HG03135 (cell line): Measurements from ENCODE around the gene RAX2.

ENCODE experiments used
- ATAC-seq: cut with Tn5 transposase; IDR thresholded peaks from one replicate; pipeline ENCODE4 v1.9.1; 2021; ENCODE audit warnings: mild to moderate bottlenecking, moderate library complexity; ENCODE audit not compliant: unreplicated experiment

Gene RAX2

GRCh38 chr19:3803114-3803888 lies 31.3 kb upstream of the RAX2 start:
- ATAC-seq: no peak

- no peak for ATAC-seq
These were observed 29.5 kb upstream of the RAX2 start for GRCh38 chr19:3801412-3802096.

DNA sequence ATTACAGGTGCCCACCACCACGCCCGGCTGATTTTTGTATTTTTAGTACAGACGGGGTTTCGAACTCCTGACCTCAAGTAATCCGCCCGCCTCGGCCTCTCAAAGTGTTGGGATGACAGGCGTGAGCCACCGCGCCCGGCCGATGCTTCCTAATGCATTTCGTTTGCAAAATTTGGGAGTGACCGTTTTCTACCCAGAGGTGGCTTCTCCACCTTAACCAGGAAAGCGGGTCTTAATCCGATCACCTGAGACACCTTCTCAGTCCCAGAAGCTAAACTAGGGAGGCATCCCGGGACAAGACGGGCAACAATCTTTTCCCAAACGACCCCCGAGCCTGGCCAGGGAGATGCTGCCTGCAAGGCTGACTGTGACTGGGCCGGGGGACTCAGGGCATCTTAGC lies 29.0 kb upstream of the RAX2 start:
- no peak for ATAC-seq

DNA sequence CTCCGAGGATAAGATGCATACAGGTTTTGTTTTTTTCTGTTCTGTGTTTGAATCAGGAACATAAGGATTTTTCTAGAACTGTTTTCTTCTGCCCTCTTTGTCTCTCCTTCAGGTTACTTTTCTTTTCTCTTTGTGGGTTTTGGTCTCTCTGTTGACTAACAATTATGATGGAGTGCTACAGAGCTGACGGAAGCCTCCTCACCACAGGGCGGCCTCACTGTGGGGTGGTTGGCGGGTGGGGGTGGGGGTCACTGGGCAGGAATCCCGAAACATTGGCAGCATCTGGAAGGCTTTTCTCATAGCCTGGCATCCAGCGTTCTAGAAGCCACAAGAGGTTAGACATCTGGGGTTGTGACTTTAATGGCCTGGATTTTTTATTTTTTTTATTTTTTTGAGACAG lies 26.1 kb upstream of the RAX2 start:
- no peak for ATAC-seq

DNA sequence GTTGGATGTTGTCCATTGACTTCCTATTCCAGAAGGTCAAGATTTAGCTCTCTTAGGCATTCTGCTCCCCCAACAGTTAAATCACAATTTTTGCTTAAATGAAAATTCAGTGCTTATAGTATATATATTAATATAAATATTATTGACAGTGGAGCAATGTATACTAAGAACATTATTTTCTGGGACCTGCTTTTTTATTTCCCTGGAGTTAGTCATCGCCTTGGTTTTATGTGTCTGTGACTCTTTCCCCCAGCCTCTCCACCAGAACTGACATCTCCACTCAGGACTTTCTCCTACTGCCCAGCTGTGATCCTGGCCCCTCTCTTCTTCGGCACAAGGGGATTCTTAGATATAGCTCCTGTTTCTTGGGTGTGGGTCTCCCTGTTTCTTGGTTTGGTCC lies 24.3 kb upstream of the RAX2 start:
- ATAC-seq: no peak

DNA sequence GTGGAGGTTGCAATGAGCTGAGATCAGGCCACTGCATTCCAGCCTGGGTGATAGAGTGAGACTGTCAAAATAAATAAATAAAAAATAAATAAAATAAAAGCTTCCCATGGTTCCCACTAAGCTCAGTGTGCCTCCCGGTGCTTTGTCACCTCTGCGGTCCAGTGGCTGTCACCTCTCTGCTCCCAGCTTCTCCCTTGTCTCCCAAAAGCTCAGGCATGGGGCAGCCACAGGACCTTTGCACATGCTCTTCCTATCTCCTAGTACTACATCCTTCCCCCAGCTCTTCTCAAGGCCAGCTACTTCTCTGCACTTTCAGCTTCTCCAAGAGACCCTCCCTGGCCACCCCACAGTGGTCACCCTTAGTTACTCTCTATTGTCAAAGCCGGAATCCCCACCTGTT lies 21.8 kb upstream of the RAX2 start:
- no peak for ATAC-seq

DNA sequence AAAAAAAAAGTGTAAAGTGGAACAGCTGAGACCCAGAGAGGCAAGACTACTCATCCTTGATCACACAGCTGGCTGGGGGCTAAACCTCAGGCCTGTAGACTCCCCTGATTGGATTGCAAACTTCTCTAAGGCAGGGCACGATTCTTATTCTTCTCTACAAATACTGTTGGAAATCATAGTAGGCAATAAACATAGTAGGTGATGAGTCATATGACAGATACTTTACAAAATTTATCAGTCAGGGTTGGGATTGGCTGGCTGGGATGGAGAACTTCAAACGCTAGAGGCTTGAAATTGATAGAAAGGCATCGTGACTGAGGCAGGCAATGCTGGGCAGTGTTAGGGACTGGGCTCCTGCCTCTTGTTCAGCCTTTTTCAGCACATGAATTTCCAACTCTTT lies 20.1 kb upstream of the RAX2 start:
- no peak for ATAC-seq

DNA sequence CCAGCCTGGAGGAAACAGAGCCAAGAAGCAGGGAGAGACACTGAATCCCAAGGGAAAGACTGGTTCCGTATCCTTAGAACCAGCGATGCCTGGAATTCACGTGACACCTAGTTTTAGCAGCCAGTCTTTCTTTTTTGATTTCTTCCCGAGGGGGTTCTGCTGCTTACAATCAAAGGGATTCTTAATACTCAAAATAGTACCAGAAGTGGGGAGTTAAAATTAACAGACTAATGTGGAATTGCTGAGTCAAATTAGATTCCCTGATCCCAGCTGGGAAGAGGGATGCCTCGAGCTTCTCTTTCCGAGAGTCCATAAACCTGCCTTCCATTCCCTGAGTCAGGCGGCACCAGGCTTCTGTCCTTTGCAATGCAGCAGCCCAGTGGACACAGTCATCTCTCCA lies 18.9 kb upstream of the RAX2 start:
- no peak for ATAC-seq

DNA sequence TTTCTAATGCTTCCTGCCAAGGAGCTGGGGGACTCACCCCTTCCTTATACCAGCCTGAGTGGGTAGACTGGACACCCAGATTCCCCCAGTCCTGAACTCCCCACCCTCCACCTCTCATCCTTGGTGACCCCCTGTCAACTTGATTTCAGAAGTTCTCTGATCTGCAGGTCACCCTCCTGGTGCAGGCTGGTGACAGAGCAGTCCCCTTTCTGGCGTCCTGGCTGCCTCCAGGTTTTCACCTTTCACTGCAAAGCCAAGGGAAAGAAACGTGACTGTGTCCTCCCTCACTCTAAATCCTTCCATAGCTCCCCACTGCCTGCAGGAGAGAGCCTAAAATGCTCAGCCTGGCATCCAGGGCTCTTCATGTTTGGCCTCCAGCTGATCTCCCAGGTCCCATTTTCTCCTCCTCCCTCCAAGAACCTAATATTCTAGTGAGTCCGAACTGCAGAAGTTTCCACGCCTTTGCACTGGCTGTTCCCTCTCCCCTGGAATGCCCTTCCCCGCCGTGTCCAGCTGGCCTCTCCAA lies 18.2 kb upstream of the RAX2 start:
- ATAC-seq: no peak

DNA sequence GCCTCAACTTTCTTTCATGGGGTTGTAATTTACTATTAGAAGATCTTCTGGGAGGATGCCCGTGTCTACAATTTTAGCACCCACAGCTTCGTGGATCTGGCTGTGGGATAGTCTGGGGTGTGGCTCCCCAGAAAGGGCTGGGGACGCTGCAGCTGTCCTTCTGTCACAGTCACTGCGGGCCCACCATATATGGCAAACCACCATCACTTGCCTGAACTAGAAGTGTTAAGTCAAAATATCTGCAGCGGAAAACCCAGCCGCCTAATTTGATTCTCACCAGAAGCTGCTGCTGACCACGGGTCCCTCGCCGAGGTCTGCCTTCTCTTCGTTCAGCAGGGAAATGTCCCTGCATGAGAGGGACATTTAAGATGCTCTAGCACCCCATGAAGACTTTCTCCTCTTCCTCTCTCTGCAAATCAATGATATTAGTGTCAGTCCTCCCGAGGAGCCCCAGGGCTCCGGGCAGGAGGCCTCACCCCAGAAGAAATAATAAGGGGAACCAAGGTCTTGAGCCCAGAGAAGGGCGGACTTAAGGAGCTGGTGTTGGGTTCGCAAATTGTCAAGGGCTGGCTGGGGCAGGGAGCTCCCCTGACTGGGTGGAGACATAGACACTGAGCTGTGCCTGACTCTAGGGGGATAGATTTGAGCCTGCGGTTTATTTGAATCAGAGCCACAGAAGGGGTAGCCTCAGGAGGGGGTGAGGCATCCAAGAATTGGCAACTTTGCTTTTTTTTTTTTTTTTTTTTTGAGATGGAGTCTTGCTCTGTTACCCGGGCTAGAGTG lies 17.2 kb upstream of the RAX2 start:
- ATAC-seq: no peak

DNA sequence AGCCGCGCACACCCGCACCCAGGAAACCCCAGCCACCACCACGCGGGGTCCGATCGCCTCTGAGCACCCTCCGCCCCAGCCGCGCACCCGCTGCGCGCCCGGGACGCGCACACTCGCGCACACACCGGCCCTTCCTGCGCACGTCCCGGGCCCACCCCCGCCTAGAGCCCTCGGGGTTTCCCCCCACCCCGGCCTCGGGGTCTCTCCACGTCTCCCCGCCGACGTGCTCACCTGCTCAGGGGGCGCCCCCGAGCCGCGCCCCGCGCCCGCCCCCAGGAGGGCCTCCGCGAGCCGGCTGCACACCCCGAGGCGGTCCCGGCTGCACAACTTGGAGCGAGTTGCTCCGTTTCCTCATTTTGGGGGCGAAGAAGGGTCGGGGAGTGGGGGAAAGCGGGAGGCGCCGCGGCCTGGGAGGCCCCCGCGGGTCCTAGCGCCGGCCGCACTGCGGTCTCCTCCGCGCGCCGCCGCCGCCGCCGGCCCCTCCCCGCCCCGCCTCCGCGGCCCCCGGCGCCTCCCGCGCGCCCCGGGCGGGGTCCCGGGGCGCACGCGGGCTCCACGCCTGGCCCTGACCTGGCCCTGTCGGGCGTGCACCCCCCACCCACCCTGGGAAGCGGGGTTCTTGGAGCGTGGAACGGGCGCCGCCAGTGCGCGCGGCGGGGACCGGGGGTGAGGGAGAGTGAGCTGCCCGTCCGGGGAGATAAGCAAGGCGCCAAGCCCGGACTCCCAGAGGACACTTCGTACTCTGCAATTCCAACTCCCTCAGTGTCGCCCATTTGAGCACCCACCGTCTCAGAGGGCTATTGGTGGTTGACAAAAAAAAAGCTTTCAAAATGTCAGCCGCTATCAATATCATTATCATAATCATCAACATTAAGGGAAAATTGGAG lies 14.2 kb upstream of the RAX2 start, which contains the start of gene MATK:
MATK (minus strand) TSS at position 444 of the 887 bp plus-strand sequence. CDS start 1,246 bp downstream, outside the sequence.
- no peak for ATAC-seq

GRCh38 chr19:3785451-3785937 lies 13.5 kb upstream of the RAX2 start:
- ATAC-seq: no peak

GRCh38 chr19:3784607-3785450 lies 12.8 kb upstream of the RAX2 start:
- ATAC-seq: no peak

- no peak for ATAC-seq
These were observed 11.9 kb upstream of the RAX2 start for GRCh38 chr19:3783660-3784584.

DNA sequence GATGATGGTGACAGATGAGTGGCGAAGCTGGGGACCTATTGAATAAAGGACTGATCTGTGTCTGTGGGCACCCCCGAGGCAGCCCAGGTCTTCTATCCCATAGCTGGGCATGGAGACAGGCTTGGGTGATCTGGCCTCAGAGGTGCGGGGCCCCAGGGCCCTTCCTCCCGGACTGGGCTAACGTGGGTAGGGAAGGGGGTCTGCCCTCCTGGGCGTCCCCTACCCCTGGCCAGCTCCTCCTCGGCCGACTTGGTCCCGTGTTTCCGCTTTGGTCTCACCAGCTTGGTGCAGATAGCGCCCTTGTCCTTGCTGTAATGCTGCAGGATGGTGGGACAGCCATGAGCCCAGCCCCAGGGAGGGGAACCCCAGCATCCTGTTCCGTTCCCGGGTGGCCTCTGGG lies 10.9 kb upstream of the RAX2 start:
- no peak for ATAC-seq

DNA sequence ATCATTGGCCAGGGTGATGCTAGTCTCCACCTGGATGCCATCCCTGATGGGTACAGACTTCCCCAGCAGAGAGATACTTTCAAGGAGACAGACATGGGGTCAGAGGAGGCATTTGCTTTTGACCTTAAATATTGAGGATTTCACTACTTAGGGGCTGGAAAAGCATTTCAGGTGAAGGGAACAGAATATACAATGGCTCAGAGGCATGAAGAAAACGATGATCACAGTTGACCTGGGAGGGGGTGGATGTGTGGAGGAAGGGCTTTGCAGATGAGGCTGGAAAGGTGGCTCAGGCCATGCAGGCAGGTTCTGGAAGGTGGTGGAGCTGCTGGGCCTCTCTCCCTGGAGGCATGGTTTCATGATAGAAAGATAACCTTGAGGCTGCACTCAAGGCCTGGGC lies 10.3 kb upstream of the RAX2 start:
- ATAC-seq: no peak

GRCh38 chr19:3781603-3782002 lies 9.6 kb upstream of the RAX2 start:
- ATAC-seq: no peak

GRCh38 chr19:3780786-3781304 lies 8.8 kb upstream of the RAX2 start:
- ATAC-seq: no peak
